A549 treated with CpdA at 1 μM for 4 hours (cell line): ENCODE results near the gene CYSLTR1. TPM values are rescaled to one million over a fixed set of nuclear protein-coding genes. Genes with fewer than 3 reads are reported as not detected.

Experiments
- total RNA-seq: library from RNA; stranded (reverse); fragments of 200-300 nt; extraction: Qiagen RNA extraction; gene quantifications from 5 replicates; pipeline ENCODE4 v1.2.3, GENCODE V29; 2022; ENCODE audit warnings: low read depth

CYSLTR1 gene
- total RNA-seq: not detected in 5 replicates

GRCh38 chrX:78327370-78328086 is at the start of gene CYSLTR1:
Gene CYSLTR1, minus strand, starts transcription at chrX:78327611. Its CDS starts 53,865 bp downstream, at chrX:78273746.

Other genes with a start within 250 kb of the CYSLTR1 start
- 535 to 615 TPM (median 598 TPM) in 5 replicates for gene PGK1, start 223.4 kb downstream of the CYSLTR1 start, total RNA-seq
- gene TAF9B, start 188.0 kb downstream of the CYSLTR1 start, total RNA-seq: 9.6 to 13.1 TPM (median 12.9 TPM) in 5 replicates